Stimulated activated naive CD4-positive, alpha-beta T cell (primary cell): ENCODE measurements around the gene HMGXB3.

ENCODE experiments used
- DNase-seq, 6 experiments: peaks; one replicate each; lab custom pipeline; 2025; lab: John Stamatoyannopoulos, UW

HMGXB3 gene

DNA sequence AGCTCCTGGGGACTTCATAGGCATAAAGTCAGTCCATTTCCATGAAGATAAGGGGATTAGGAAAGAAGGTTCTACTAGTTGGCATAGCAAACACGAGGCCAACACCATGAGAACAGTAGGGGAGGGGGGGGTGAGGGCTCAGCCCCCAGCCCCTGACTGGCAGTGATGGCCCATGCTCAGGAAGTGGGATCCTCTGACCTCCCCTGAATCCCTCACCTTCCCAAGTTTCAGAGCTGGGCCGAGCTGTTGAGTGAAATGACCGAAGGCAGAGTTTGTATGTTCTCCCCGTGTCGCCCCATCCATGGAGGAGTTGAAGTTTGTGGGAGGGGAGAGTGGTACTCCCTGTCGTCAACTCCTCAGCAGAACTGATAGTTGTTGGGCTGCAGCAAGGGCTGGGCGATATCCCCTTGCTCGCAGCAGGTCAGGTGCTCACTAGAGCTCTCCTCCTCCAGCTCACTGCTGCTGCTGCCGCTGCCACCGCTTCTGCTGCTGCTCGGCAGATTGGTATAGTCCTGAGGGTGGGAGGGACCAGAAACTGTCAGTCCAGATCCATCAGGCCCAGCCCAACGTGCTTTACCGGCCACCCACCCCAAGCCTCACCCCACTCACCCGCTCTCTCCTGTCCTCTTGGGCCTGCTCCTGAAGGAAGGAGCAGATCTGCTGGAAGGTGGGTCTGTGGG, 53.3 kb downstream of the HMGXB3 start:
- DNase-seq, result no peak

DNA sequence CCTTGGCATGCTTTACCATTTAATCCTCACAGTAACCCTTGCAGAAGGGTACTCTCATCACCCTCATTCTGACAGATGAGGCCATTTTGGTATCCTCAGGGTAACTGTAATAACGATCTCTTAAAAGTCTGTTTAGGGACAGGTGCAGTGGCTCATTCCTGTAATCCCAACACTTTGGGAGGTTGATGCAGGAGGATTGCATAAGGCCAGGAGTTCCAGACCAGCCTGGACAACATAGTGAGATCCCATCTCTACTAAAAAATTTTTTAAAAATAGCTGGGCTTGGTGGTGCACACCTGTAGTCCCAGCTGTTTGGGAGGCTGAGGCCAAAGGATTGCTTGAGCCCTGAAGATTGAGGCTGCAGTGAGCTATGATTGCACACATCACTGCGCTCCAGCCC, 54.0 kb downstream of the HMGXB3 start:
- no peak for DNase-seq

DNA sequence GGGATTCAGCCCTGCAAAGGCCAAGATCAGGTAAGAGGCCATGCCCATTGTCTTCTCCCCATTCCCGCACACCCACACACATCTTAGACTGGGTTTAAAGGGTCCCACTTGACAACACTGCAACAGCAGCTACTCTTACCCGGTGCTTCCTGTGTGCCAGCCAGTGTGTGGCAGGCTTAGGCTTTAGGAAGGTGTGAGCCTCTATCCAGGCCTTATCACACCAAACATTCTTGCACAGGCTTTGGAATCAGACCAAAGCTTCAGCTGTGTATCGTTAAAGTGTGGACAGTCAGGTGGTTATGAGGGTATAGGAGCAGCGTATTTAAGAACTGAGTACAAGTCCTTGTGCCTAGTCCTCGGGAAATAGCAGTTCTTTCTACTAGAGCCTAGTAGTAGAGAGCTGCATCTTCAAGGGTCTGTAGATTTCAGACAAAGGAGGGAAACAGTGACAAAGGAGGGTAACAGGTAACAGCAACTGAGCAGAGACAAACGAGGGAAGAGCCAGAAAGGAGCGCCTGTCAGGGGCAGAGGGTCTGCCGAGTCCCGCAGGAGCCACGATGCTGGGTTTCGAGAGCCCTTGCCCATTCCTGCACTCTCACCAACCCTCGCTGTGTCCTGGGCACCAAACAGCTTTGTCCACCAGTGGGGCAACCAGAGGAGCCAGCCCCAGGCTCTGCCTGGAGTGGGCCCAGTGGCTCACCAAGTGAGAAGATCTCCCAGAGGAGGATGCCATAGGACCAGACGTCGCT, 55.0 kb downstream of the HMGXB3 start:
- DNase-seq, result no peak

DNA sequence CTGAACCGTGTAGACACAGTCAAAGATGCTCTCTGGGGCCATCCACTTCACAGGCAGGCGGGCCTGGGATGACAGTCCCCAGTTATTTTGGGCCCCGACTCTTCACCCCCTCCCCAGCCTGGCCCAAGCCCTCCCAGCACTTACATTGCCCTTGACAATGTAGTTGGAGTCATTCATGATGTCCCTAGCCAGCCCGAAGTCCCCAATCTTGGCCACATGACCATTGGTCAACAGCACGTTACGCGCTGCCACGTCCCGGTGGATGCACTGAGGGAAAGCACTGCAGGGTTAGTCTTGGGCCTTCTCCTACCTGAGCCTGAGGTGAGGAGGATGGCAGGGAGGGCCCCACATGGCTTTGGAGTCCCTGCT, 55.5 kb downstream of the HMGXB3 start:
- DNase-seq, result no peak

DNA sequence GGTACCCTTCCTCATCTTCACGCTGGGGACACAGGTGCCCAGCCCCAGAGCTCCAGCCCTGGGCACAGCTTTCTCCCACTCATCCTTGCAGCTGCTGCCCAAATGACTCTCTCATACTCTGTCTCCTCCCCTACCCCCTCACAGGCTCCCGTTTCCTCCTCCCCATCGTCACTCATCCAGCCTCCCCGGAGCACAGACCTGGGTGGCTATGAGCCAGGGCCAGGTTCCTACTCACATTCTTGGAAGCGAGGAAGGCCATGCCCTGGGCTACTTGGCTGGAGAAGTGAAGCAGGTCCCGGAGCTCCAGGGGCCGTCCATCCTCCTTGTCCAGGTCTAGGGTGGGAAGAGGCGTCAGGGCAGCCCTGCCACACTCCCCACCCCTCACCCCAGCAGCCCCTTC, 56.5 kb downstream of the HMGXB3 start:
- DNase-seq, result no peak

DNA sequence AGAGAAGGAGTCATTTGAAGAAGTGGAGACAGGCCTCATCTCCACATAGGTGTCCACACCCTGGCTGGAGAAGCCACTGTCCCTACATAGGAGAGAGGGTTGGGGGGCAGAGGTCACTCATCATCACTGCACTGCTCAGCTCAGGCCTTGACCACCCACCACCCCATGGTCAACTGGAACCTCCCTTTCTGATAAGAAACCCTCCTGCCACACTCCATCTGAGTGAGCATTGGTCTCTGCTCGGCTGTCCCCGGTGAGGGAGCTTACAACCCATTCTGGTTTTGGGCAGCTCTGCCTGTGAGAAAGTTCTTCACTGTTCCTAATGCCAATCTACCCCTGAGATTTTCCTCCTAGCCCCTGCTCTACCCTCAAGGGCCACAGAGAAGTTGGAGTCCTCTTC, 57.0 kb downstream of the HMGXB3 start:
- no peak for DNase-seq

DNA sequence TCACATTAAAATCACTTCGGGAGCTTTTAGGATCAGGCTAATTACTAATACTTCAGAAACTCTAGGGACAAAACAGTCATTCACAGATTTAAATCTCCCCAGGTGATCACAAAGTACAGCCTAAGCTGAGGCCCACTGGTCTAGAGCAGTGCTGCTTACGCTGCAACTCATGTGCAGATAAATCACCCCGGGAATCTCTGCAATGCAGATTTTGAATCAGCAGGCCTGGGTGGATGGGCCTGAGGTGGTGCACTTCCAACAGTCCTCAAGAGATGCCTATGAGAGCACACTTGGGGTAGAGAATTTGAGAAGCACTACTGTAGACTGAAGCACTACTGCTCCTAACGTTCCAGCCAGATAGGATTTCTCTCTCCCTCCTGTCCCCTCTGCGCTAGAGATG, 57.5 kb downstream of the HMGXB3 start:
- DNase-seq, result no peak

DNA sequence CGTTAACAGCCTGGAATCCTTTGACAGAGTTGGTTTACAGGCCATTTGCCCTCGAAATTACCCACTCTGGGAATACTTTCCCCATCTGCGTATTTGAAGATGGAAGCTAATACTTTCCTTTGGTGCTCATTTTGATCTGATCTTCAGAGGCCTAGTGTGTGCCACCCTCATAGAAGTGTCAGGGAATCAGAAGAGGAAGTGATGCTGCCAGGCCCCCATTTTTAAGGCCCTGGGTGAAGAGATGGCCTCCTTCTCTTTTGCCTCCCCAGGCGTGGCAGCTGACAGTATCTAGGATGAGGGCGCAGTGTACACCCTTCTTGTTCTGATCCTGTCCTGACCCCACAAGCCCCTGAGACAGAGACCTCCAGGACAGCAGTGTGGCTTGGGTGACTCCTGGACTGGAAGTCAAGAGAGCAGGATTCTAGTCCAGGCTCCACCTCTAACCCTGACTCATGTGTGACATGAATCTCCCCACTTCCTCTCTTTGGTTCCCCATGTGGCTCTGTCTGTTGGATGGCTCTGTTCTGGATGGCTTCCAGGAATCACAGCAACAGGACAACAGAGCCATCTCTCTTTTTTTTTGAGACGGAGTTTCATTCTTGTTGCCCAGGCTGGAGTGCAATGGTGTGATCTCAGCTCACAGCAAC, 58.1 kb downstream of the HMGXB3 start:
- no peak for DNase-seq

DNA sequence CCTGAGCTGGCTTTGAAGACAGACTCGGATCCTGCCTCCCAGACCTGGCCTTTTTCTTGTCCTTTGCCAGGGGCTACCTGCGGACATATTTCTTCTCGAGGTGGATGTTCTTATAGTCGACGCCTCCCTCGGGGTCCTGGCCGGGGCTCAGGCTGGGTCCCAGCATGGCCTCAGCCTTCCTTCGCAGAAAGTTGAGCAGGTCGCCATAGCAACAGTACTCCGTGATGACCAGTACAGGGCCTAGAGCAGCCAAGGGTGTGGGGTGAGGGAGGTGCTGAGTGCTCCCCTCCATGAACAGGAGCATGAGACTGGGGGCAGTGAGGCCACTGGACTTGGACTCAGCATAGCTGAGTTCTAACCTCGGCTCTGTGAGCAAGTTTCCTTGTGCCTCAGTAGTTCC, 59.1 kb downstream of the HMGXB3 start:
- DNase-seq, result no peak

DNA sequence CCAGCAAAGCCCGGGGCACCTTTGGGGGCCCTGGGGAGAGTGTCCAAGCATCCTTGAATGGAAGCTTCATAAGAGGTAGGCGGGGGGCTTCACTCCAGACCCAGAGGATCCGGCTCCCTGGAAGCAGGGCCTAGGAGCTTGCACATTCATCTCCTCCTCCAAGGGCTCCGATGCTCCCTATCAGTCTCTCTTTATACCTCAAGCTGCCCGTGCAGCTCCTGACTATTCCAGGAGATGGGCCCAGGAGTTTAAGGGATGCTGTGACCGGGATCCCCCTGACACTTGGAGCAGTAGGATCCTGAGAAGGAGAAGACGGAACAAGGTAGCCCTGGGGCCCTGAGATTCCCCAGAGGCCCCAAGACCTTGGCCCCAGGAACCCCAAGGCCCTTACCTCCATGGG, 59.9 kb downstream of the HMGXB3 start:
- no peak for DNase-seq

DNA sequence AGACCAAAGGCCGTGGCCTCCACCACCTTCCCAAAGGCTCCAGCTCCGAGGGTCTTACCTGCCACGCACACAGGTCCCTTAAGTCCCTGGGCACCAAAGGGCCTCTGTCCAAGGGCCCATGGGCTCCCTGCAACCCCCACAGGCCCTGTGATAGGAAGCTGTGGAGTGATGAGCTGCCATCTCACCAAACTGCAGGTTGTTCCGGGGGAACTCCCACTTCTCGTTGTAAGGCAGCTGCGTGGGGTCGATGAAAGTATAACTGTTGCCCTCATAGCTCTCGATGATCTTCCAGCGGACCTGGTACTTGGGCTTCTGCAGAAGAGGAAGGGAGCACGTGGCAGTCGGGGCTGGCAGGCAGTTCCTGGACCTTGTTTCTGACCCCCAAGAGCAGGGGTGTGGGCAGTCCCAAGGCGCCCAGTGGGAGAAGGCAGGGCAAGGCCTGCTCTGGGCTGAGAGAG, 61.0 kb downstream of the HMGXB3 start:
- no peak for DNase-seq

DNA sequence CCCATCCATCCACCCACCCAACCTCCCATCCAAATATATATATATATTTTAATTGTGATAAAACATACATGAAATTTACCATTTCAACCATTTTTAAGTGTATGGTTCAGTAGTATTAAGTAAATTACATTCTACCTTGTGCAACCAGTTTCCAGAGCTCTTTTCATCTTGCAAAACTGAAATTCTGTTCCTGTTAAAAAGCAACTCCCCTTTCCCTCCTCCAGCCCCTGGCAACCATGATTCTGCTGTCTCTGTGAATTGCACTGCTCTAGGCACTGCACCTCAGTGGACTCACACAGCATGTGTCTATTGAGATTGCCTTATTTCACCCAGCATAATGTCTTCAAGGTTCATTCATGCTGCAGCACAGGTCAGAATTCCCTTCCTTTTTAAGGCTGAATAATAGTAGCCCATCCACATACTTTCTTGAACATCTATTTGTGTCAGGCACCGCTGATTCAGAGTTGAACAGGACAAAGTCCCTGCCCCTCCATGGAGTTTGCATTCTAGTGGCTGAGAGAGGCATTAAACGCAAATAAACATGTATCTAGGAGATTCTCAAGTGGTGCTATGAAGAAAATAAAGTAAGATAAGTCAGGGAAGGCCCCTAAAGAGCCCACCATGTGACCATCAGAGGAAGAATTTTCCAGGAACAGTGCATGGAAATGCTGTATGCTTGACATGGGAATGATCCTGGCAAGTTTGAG, 61.8 kb downstream of the HMGXB3 start:
- DNase-seq, result no peak

DNA sequence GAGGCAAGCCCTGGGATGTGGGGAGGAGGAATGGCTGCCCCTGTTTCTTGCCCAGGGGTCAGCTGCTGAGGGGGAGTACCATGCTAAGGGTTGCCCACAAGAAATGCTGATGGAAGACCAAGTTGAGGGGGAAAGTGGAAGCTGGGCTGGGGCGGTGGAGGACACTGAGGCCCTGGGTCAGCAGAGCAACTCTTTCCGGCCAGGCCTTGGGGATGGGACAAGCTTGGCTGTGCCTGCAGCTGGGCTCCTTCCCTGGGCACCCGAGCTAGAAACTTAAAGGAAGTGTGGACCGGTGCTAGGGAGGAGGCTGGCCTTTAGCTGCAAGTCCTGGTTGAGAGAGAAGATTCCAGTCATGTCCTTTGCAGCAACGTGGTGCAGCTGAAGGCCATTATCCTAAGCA, 63.1 kb downstream of the HMGXB3 start:
- DNase-seq, result no peak

DNA sequence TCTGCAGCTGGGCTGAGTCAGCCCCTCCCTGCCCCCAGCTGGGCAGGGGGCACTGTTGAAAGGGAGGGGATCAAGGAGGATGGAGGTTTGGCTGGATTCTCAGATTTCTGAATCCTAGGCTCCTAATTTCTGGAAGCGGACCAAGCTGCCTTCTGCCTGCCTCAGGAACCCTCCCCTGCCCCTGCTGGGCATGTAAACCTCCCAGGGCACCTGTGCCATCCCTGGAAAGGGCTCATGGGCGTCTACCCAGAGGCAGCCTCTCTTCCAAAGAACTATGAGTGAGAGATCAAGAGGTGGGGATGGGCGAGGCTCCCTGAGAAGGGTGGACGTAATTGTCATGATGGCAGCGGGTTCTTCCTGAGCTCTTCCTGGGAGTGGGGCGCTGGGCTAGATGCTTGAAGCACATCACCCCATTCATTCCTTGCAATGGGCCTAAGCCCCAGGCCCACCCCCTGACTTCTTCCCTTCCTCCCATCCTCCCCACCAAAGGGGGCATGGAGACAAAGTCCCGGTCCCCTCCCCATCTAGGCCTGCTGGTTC, 64.2 kb downstream of the HMGXB3 start:
- no peak for DNase-seq

DNA sequence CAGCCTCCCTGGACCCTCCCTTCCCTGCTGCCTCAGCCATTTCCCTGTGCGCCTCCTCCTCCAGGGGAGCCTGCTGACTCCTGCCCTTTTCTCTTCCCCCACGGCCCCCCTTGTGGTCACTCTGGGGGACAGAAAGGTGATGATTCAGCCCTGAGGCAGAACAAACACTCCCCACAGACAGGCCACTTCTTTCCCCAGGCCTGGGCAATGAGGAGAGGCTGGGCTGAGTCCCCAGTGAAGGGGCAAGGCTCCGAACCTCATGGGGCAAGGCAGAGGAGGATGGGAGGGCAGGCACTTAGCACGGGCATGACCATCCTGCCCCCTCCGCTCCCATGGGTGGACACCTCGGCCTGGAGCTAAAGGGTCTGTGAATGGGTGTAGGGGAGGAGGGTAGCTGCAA, 64.8 kb downstream of the HMGXB3 start:
- DNase-seq, result no peak

DNA sequence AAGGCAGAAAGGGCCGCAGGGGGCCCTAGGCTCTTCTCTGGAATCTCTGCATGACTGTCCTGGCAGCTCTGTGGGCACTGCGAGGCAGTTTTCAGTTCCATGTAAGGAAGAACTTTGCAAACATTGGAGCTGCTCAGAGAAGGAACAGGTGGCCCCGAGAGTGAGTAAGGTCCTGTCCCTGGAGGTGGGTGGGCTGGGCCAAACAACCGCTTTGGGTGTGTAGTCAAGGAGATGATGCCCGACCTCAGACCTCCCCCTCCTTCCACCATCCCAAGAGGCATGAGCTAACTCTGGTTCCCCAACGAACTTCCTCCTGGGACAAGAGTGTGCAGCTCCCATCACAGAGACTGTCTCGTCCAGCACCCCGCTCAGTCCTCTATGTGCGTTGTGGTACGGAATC, 65.3 kb downstream of the HMGXB3 start:
- no peak for DNase-seq

DNA sequence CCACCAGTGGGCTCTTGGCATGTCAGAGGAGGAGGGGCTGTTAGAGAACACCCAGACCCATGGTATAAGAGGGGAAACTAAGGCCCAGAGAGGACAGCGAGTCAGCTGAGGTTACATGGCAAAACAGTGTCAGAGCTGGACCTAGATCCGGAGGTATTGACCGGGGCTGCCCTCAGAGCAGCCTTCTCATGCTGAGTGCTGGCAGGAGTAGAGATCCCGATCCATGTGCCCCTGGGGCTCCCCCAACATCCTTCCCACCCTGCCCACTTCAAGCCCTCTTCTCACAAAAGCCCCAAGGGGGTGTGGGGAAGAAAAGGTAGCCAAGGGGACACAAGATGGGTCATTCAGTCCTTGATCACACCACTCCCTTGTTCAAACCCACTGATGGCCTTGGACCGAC, 65.9 kb downstream of the HMGXB3 start:
- DNase-seq, result no peak

DNA sequence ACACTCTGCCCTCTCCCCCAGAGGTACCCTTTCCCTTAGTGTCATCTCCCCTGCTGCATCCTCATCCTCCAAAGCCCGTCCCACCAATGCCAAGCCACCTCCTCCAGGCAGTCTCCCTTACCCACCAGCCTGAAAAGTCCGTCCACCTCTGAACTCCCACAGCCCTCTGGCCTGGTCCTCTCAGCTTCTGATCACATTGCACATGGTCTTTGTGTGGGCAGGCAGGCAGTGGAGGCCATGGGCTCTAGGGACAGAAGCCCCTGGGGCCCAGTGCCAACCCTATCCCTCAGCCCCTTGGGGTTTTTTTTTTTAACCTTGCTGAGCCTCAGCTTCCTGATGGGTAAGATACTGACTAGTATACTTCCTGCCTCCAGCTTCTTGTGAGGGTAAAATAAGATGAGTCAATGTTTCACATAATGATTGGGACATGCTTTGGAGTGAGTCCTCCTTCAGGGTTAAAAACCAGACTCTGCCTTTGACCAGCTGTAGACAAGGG, 66.4 kb downstream of the HMGXB3 start:
- DNase-seq, result no peak

DNA sequence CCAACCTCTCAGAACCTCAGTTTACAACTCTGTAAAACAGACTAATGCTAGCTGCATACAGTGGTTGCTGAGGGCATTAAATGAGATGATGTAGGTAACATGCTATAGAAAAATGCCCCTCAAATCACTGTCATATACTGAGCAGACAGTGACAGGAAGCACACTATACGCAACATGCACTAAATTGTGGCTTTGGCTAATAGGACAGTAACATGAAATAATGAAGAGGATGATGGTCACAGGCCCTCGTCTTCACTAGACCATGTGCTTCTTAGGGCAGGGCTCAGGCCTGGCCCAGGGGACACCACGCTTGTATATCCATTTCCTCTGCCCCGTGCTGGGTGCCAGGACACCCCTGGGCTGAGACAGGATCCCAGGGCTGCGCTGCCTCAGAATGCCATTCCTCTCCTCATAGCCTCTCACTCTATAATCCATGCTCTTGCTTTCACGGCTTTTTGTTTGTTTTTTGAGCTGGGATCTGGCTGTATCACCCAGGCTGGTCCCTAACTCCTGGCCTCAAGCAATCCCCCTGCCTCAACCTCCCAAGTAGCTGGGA, 66.9 kb downstream of the HMGXB3 start:
- DNase-seq, result no peak

DNA sequence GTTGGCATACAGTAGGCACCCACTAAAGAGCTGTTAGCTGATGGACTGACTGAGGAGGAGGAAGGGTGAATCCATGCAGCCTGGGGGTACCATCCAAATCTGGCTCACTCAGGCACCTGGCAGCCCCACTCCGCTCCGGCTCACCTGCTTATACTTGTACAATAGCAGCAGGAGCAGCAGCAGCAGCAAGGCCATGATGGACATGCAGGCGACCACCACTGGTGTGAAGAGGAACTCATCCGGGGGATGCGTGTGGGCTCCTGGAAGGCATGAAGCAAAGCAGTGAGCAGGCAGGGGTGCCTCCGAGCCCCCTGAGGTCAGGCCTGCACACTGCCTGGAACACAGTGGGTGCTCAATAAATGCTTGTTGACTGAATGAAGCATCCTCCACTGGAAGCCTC, 67.5 kb downstream of the HMGXB3 start:
- no peak for DNase-seq

DNA sequence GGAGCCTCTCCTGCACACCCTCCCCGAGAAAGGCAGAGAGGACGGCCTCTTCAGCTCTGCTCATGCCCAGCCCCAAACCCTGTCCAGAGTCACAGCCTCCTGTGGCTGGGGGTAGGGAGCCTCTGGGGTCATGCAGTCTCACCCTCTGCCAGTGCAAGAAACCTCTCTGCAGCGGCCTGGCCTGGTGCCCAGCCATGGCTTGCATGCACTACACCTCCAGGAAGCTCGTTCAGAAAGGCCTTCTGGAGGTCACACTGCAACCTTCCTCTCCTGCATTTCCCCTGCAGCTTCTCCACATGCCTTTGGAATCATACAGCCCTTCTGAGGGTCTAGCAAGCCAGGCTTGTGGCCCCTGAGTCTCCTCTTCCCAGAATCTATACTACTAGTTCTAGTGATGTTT, 67.9 kb downstream of the HMGXB3 start:
- no peak for DNase-seq
